Astrocyte (in vitro differentiated cells and primary cell): ENCODE data around the gene IFNAR1.

ENCODE experiments used
- CTCF ChIP-seq: IDR thresholded peaks from 2 replicates; pipeline ENCODE4 v1.5.1; 2011; ENCODE audit warnings: low read depth, mild to moderate bottlenecking, inconsistent platforms, low read length, moderate library complexity; ENCODE audit not compliant: insufficient read depth
- EZH2 ChIP-seq: IDR thresholded peaks from 2 replicates; pipeline ENCODE4 v1.6.1; 2012; ENCODE audit warnings: mild to moderate bottlenecking, low read length, inconsistent platforms; ENCODE audit not compliant: insufficient read depth

- TF ChIP-seq EZH2 (no peak), CTCF (no peak)
Observed at GRCh38 chr21:33327792-33328433, 3.1 kb downstream of the IFNAR1 start.
